GM08714 (cell line): ENCODE measurements around the gene IL2RG.

Experiments used
- H3K4me3 ChIP-seq: fragments of 200-500 bp; sonication (Bioruptor generic); 2 replicates; pipeline ENCODE4 v1.5.1; 2014; ENCODE audit warnings: mild to moderate bottlenecking, low read length, inconsistent platforms
- ZNF274 ChIP-seq: IDR thresholded peaks from 2 replicates; pipeline ENCODE4 v1.6.1; 2012; ENCODE audit warnings: mild to moderate bottlenecking, low read depth, low read length

Gene IL2RG

DNA sequence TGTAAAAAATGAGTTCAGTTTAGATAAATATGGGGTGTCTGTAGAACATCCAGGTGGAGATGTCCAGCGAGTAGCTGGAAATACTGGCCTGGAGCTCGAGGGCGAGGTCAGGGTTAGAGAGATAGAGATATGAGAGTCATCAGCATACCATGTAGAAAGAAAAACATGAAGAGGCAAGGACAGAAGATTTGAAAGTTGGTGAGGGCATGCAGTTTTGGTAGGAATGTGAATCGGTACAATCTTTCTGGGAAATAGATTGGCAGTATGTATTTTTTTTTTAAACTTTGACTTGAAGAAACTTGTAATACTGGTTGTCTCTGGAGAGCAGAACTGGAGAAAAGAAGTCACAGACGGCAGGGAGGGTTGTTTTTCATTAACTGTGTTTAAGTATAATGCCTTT, 40.8 kb downstream of the IL2RG start:
- no peak overlapping the region for H3K4me3 ChIP-seq
- TF ChIP-seq ZNF274, result no peak

GRCh38 chrX:71068044-71068918, 43.1 kb downstream of the IL2RG start, which contains the start of gene SNX12:
SNX12 (minus strand) TSS chrX:71068334; CDS start chrX:71068306, 28 bp downstream.
- H3K4me3 ChIP-seq, result peak within 1 kb of the TSS; percentile 84
- no peak for TF ChIP-seq ZNF274

DNA sequence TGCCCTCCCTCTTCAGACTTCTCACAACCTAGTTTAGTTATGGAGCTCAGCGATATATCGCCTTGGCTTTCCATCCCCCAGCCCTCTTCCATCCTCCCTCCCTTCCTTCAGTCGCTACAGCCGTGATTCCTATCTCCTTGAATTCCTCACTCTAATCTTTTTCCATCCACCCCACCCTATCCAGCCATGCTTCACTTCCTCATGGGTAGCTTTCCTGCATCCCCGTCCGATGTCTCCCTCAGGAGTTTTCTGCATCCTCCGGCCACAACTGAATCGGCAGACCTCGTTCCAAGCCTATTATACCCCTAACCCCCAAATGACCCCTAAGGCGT, 43.7 kb downstream of the IL2RG start:
- peak overlapping the region; percentile 84 for H3K4me3 ChIP-seq
- TF ChIP-seq ZNF274, result no peak

DNA sequence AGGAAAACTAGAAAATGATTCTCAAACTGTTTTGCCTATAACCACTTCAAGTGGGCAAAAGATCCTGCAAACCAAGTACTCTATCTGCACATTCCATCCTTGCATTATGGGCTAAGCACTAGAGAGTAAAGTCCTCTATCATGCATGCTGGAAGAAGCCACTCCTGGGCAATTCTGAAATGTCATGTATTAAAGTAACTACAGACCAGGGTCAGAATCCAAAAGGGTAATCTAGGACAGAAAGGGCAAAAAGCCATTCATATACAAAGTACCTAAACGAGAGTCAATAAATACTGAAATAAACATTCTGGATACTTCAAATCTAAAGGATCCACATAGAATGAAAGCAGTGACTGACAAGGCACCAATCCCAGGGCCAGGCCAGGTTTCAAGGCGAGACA, 44.3 kb downstream of the IL2RG start:
- H3K4me3 ChIP-seq, result peak overlapping the region; percentile 84
- no peak for TF ChIP-seq ZNF274

- TF ChIP-seq ZNF274, result no peak
- H3K4me3 ChIP-seq, result no peak overlapping the region
Observed at GRCh38 chrX:71060127-71060526, 51.2 kb downstream of the IL2RG start.

DNA sequence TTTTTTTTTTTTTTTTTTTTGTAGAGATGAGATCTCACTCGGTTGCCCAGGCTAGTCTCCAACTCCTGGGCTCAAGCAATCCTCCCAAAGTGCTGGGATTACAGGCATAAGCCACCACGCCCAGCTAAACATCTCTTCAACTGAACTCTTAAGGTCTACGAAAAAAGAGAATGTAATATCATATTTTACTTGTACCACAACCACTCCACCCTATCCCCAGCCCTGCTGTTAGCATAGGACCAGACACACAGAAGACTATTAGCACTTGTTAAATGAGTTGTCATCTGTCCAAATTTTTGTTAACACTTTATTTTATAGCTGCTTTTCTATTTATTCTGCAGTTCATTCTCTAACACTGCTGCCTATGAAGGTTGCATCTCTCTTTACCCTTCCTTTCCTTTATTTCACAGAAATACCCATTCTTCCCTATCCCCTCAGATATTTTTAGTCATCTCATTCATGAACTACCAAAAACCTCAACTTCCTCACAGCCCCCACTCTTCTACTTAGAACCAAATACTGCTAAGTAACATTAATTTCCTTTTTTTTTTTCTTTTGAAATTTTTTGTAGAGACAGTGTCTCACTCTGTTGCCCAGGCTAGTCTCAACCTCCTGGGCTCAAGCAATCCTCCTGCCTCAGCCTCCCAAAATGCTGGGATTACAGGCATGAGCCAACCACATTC, 53.4 kb downstream of the IL2RG start:
- TF ChIP-seq ZNF274, result no peak

More for the DNA sequence above, 53.4 kb downstream of the IL2RG start:
- no peak overlapping the region for H3K4me3 ChIP-seq
